SH-SY5Y (cell line): ENCODE data around the gene NEDD4L.

ENCODE experiments used
- GATA2 ChIP-seq: IDR thresholded peaks from 2 replicates; pipeline ENCODE4 v1.6.1; 2011; ENCODE audit warnings: mild to moderate bottlenecking, low read depth, low read length
- GATA3 ChIP-seq: IDR thresholded peaks from 2 replicates; pipeline ENCODE4 v1.6.1; 2011; ENCODE audit warnings: low read depth, mild to moderate bottlenecking, low read length, moderate library complexity

DNA sequence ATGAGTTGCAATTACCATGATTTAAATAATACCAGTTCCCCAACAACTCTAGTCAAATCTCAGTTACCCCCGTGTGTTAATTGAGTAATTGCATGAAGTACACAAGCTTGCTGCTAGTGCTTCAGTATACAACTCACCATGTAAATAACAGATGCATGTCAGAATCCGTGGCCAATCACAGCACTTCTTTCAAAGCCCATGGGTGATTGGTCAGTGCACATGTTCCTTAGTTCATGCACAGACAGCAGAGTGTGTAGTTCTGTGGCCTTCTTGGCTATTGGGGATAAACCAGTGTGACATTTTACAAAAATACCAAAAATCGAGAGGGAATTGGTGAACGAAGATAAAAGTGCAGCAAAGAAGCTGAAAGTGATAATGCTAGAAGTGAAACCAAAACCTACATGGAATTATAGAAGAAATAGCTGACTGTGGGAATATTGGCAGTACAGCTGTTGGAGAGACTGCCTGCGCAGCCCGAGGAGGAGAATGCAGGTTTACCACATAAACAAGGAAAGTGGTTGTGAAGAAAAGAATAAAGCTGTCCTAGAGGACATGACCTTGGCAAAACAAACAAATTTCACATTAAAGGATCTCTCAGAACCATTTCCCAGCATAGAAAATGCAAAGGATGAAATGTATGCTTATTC lies 59.4 kb downstream of the NEDD4L start:
- TF ChIP-seq GATA3 = no peak
- TF ChIP-seq GATA2 = no peak
